ENCODE measurements around the gene AGMO.

Gene AGMO

DNA sequence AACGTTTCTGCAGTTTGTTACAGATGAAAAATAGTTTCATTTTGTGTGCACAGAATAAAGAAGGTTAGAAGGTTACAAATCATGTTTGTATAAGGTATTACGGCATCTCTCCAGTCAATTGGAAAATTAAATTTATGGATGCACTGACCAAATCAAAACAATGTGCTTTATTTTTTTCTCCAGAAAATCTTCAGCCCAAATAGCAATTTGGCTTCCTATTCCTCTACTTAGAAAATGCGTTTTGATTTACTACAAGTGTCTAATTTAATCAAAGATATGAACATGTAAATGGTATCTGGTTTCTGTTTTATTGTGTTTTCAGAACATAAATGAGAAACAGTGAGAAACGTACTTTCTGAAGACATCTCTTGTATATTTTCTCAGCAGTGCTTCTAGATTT, 63.4 kb downstream of the AGMO start:
- DNase-seq (ENCODE audit: low read depth in 3 of 3) = no peak

DNA sequence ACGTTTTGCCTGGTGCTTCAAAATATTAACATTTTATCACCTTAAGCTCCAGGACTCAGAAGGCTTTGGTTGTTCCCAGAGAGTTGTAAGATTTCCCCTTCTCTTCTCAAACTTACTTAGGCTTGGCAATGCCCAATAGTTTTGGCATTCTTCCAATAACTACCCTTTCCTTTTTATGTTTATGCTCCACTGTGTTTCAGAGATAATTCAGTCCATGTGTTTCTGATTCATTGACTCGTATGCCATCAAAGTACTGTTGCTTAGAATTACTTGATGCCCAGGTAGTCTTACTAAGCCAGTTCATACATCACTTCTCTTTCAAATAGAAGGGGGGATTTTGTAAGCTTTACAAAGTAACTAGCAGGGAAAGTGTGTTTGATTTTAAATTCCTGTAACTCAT, 66.6 kb downstream of the AGMO start:
- no peak for DNase-seq (ENCODE audit: low read depth in 3 of 3)

DNA sequence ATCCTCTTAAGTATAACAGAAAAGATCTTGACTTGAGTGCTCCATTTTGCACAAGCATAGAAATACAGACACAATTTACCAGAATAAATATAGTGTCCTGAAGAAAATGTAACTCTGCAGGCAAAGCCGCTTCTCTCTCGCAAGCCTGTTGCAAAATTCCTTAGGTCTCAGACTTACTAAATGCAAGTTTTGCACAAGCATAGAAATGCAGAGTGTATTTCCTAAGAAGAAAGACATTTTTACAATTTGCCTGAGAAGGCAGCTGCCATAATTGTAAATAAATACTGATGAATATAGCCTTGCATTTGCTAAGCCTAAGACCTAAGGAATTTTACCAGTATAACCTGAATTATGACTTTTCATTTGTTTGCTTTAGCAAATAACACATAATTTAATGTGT, 67.1 kb downstream of the AGMO start:
- no peak for DNase-seq (ENCODE audit: low read depth in 3 of 3)

DNA sequence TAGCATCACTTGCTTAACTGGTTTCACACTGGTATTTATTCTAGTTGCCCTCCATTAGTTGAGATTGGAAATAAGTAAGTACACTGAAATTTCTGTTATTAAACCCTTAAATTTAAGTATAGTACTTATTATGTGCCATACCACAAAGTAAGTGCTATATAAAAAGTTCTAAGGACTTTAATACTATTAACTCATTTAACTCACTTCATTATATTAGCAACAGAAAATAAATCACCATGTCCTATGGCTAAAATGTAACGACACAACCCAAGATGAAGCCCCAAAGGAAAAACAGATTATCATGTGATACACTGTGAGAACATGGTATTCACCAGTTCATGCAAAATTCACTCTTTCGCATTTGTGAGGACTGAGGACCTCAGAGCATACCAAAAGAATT, 70.5 kb downstream of the AGMO start:
- no peak for DNase-seq (ENCODE audit: low read depth in 3 of 3)

DNA sequence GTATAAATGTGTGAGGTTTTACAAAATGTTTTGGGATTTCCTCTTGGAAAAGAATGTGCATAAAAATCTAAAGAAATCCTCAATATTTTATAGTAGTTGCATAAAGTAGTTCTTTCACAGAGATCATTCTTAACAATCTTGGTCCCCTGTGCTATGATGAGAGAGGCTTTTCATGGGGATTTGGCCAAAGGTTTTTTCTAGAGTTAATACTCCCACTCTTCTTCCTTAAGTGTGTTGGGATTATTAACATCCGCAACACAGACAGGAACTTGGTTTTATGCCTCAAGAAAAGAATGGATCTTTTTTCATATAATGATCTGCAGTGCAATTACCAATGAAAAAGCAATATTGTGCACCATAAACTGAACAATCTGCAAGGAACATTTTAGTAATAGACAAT, 71.5 kb downstream of the AGMO start:
- DNase-seq (ENCODE audit: low read depth in 3 of 3) = no peak

DNA sequence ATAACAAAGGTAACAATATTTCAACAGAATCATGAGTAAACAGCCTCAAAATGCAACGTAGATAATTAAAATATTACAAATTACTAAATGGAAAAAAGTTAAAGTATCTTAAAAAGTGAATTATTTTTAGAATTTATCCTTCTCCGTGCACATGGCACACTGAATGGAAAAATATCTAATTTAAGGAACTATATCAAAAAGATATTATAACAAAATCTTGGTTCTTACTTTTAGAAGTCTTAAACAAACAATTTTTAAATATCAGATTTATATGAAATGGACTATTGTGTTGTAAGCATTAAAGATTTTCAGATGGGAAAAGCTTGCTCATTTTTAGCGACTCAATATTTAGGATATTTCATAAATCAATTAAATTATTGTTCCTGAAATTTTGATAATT, 72.0 kb downstream of the AGMO start:
- no peak for DNase-seq (ENCODE audit: low read depth in 3 of 3)

DNA sequence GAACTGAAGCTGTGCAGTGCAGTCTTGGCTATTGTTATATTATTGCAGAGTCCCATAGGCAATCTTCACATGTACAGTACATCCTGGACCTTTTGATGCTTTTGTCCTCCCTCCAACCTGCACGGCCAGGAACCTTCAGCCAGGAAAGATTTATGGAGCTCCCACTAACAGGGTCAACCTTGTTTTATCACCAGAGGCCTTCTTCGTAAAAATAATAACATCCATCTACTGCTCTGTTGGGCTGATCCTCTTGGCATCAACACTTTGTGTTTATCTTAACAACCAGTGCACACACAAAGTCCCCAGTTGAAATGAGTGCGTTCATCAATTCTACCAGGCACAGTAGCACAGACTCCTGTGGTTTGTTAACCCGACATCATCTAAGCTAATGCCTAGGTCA, 72.4 kb downstream of the AGMO start:
- no peak for DNase-seq (ENCODE audit: low read depth in 3 of 3)

DNA sequence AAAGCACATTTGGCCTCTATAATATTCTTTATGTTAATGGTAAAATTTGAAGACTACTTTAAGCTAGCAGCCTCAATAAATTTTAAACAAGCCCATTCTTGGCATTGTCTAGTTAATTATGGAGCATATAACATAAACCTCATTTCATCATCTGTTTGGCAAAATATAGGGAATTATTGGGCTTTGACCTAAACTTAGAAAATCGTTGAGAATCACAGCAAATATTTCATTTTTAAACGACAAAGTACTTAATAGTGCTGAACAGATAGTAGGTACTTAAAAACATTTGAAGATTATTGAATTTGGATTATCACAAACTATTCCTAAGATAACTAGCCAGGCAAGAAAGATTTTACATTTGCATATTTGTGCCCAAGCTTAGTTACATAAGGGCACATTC, 73.4 kb downstream of the AGMO start:
- no peak for DNase-seq (ENCODE audit: low read depth in 3 of 3)

DNA sequence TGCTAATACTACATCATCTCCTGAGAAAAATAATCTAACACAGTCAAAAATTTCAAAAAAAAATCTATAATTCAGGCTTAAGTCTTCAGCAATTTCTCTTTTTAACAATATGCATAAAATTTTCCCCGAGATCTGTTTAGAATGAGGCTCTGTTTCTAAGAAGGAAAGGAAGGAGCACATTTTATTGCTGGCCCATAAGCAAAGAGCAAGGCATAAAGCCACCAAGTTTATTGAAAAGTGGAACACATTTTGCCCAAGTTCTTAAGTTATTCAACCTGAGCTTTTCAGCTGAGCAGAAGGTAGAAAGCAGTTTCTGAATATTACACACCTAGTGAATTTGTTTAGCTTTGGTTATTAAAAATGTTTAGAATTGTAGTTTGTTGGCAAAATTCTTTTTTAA, 73.9 kb downstream of the AGMO start:
- no peak for DNase-seq (ENCODE audit: low read depth in 3 of 3)

DNA sequence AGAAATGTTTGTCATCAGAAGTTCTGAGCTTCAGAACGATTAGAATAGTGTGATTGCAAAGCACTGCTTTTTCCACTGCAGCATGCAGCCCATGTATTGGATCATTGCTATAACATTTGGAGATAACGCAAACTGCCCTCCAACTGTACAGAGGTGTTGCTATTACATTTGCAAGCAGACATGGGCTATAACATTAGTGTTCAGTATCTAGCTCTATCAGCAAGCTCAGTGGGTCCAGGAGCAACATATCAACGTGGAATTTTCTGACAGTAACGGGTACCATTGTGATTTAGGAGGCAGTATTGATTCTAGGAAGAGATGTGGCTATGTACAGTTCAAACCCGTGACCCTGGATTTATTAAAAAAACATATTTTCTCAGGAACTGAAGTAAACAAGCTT, 75.8 kb downstream of the AGMO start:
- DNase-seq (ENCODE audit: low read depth in 3 of 3) = no peak

DNA sequence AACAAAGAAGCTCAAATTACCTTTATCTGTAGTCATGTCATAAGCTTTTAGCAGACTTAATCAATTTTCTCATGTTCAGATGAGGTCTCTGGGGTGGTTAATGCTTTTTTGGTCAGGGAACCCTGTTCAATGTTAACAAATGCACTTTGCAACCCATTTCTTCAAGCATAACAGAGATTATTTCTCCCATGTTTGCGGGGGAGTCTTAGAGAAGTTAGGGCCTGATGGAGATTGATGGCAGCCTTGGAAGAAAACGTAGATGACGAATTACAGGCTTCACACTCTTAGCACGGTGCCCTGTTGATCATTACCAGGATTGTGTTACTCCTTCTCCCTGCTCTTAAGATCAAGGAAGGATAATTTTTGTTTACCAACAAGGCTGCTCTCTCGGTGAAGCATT, 76.4 kb downstream of the AGMO start:
- no peak for DNase-seq (ENCODE audit: low read depth in 3 of 3)

DNA sequence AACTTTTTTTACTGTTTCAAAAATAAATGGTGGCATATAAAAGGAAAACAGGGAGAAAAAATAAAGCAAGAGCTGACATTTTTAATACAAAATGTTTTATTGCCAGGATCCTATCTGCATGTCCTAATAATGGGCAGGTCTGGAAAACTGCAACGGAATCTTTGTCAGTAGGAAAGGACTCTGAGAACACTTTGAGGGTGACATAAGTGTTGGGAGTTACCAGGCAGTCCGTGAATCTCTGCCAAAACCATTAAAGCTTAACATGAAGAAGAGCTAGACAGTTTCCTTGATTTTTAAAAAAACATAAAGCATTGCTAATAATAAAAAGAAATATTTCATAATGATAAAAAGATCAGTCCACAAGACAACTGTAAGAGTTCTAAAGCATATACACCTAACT, 80.7 kb downstream of the AGMO start:
- no peak for DNase-seq (ENCODE audit: low read depth in 3 of 3)

DNA sequence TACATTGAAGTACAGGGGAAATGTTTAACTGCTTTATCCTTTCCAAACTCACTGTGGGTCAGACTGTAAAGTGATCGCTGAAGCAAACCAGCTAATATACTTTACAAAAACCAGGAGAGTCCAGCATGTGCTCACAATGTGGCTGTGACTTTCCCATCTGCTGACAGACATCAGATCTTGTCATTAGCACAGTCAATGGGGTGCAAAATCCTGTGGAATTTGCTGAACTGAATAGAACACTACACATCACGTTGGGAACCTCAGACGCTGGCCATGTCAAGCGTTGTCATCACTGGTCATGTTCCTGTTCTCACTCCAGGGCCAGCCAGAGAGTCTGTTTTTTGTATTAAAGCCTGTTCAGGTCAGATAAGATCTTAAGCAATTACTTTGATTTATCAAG, 83.4 kb downstream of the AGMO start:
- DNase-seq (ENCODE audit: low read depth in 3 of 3) = no peak

DNA sequence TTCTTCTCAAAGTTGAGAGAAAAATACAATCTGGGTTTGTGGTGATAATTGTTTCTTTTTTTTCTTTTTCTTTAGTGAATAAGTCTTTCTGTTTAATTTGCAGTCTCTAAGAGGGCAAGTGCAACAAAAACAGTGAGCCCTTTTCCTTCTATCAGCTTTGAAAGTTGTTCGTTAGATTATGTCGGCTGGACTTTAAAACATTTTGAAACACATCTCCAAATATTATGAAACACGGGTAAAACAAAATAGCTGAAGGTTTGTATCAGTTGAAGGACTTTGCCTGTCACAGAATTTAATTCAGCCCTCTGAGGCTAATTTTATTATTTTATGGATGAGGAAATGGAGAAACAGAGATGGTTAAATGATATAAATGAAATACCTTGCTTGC, 85.3 kb downstream of the AGMO start:
- no peak for DNase-seq (ENCODE audit: low read depth in 3 of 3)

DNA sequence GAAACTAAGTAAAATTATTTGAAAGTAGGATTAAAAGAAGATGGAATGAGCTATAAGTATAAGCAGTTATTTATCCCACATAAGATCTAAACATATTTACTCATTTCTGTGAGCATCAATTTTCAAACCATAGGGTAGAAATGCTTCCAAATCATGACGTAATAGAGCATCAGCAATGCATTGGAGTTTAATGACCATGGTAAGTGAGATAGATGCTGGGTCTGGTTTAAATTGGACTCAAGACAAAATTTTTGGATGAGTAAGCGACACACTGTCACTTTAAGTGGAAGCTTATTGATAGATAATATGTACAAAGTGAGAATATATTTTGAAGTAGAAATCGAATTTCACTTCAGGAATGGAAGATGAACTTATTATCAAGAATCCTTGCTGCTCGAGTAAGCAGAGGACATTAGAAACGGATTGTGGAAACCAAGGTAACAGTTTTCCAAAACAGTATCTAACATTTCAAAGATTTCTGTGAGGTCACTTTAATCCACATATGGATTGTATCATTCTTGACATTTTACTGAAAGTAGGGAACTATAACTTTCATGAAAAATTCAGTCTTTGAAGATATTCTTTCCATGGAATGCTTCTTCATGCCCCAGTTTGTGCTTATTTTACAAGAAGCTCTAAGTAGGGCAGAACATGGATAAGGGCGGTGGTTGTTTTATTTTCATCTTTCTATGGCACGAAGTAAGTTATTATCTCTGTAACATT, 85.8 kb downstream of the AGMO start:
- DNase-seq (ENCODE audit: low read depth in 3 of 3) = no peak

DNA sequence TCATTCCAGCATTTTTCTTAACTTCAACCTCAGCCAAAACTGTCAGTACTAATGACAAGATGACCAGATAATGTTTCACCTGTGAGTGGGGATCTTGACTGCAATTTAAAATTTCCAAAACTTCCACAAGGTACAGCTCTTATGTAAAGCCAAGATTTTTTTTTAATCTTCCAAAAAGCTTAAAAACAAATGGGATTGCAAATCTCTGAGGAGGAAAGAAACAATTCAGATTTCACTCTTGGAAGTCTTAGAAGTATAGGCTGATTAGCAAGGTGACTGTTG, 90.2 kb downstream of the AGMO start:
- no peak for DNase-seq (ENCODE audit: low read depth in 3 of 3)

DNA sequence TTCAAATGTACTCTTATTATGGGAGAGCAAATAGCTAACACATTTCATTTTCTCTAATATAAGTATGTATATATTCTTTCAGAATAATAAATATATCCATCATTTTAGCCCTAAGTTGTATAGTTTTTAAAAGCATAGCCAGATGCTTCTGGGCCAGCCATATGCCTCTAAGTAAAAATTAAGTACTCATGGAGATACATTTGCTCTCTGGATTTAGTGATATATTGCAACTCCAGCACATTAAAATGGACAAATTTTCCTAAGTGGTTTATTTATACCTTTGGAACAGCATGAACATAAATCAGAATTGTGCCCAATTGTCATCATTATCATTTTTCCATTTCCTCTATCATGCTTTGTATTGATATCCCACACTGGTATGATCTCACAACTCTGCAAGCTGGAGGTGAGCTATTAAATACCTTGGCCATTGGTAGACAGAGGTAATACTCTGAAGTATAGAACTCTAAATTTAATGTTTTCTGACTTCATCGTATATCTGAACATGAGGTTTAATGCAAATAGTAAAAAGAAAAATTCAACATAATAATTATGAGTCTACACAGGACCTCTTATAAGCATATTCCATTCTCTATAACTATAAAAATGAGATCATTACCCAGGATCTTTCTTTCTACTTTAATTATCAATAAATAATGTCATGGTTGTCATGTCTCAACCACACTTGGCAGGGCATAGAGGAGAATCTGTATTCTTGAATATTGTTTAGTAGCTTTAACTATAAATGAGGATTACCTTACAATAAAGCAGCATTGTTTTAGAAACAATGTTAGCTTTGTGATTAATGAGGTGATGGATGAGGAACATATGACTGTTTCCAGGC, 90.8 kb downstream of the AGMO start:
- no peak for DNase-seq (ENCODE audit: low read depth in 3 of 3)

DNA sequence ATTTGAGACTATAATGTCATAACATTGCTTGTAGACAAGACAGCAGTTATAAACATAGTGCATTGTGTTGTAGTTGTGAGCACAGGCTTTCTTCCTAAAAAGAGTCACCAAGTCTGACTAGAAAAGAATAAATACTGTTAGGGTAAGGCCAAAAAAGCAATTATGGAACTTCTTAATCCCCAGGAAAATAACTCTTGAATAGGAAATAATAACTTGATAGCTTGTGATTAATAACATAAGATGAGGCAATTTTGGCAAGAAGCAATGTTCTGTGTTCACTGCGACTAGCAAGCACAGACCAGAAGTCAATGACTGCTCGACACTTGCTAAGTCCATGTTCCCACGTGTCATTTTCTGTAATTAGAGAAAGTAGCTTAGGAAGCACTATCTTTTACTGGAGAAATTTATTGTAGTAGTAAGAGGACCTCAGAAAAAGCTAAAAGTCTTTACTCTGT, 97.1 kb downstream of the AGMO start:
- no peak for DNase-seq (ENCODE audit: low read depth in 3 of 3)

DNA sequence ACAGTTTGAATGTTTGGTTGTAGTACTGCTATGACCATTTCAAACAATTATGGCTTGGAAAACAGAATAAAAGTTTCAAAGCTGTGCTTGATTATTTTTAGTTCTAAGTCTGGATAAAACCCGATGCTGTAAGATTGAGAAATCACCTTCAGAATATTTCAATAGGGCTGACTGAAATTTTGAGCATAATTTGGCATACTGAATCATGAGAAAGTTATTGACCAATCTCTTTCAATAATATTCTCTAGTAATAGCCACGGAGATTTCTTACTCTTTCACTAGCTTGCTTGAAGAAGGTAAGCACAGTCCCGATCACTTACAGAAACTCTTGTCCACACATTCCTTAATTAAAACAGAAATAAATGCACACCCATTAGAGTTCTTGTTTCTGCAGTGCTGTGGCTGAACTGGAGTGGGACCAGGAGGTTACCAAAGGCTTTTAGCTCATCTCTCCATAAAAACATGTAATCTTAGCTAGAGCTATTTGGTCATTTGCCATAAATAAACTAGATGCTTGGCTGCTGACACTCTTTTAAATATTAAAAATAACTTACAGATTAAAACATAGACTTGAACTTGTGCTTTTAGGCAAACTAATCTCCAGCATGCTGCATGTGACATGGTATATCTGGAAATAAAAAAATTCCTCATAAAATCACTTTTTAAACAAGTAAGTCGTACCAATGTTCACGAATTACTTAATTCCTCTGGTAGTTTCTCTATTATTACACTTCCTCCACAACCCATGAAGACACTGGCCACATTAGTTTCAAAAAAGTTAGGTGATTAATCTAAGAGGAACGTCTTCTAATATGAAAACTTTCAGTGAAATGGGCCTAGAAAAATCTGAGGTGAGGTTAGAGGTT, 97.8 kb downstream of the AGMO start:
- no peak for DNase-seq (ENCODE audit: low read depth in 3 of 3)

DNA sequence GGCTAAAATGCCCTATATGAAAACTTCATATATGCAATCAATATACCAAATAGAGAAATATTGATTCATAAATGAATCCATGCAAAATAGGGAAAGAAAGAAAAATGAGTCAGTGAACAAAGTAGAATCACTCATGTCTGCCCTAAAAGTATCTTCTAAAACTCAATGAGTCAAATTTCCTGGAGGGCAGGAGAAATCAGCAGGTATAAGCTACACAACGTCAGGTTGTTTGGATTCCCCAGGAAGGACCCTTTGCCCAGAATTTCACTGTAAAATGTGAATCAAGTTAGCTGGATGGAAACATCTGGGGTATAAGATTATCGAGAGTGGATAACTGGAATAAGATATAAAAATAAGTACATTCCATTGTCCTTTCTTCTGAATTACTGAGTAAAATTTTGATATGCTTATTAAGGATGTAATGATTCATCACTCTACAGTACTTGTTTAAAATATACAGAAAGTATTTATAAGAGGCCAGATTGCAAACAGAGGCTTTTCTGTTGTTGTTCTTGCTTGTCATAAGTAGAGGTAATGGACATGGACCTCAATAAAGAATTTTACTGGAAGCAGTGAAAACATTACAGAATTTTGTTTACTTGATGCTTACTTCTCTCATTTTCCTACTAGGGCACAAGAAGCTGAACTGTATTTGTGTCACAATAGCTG, 99.0 kb downstream of the AGMO start:
- DNase-seq (ENCODE audit: low read depth in 3 of 3) = no peak

DNA sequence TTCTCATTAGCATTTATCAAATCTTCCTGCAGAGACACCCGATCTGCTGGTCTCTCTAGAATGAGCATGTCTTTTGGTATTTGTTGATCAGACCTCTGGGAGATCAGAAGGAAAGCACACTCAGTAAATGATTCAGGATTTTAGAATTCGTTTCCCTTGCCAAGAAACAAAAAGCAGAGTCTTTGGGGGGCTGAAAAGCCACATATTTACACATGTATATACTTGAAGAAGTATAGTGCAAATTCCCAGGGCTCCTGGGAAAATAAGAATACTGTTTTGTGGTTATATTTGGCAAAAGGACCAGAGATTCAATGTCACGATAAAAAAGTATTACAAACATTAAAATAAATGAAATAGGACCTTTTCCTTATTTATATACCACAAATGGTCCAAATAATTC, 100.2 kb downstream of the AGMO start:
- DNase-seq (ENCODE audit: low read depth in 3 of 3) = no peak

DNA sequence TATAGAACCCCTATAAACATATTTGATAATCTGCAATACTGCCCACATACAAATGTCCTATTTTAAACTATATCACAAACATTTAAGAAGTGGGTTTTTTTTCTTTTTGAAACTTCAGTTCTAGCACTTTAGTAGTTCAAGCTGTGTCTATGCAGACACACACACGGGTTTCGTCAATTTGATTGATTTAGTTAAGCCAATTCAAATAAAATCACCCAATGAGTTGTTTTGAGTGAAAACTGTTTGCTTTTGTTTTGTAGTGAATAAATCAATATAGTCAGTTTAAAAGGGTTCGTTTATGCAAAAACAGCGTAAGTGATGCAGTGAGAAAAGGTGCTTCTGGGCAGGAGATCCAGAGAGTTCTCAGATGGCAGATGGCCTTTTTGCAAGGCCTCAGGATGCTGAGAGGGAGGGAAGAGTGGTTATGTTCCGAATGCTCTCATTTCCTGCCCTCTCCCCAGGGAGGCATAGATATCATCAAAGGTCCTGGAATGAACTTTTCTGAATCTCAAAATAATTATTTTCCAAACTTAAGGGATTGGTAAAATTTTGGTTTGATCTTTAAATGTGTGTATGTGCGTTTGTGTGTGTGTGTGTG, 102.7 kb downstream of the AGMO start:
- DNase-seq (ENCODE audit: low read depth in 3 of 3) = no peak

Data from stimulated activated CD4-positive, alpha-beta T cell treated with anti-CD3 and anti-CD28 coated beads, TNF-alpha, amount 100 ng/mL, for 4 hours (primary cell).